Measurements from ENCODE around the gene ROCK2.

The ROCK2 gene

DNA sequence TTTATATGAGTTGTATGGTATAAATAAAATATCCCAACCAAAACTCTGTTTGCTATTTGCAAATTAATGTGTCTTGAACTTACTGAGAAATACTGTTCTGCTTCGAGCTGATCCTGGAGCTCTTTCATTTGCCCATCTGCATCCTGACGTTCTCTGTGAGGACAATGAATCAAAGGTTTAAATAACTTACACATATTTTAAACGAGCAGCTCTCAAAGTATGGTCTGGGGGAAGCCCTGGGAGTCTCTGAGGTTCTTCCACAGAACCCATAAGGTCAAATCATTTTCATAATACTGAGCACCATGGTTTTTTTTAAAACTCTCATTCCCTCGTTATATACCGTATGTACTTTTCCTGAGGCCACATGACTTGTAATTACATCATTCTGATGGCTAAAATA, 142.5 kb downstream of the ROCK2 start:
- Mint-ChIP-seq H3K9me3 (no peaks in the 10 kb centered on the region), H3K4me3 (no peak overlapping the region), H3K27ac (no peak overlapping the region), H3K4me1 (no peaks in the 10 kb centered on the region), H3K27me3 (ENCODE audit: low read depth, poor library complexity) (no peaks in the 10 kb centered on the region), H3K36me3 (ENCODE audit: low read depth) (peaks cover 45% of the 10 kb centered on the region)
- DNase-seq, result no peak
- TF ChIP-seq, protein P1, sequence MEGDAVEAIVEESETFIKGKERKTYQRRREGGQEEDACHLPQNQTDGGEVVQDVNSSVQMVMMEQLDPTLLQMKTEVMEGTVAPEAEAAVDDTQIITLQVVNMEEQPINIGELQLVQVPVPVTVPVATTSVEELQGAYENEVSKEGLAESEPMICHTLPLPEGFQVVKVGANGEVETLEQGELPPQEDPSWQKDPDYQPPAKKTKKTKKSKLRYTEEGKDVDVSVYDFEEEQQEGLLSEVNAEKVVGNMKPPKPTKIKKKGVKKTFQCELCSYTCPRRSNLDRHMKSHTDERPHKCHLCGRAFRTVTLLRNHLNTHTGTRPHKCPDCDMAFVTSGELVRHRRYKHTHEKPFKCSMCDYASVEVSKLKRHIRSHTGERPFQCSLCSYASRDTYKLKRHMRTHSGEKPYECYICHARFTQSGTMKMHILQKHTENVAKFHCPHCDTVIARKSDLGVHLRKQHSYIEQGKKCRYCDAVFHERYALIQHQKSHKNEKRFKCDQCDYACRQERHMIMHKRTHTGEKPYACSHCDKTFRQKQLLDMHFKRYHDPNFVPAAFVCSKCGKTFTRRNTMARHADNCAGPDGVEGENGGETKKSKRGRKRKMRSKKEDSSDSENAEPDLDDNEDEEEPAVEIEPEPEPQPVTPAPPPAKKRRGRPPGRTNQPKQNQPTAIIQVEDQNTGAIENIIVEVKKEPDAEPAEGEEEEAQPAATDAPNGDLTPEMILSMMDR (IDR thresholded peaks at IDR 0.05), result no peak

DNA sequence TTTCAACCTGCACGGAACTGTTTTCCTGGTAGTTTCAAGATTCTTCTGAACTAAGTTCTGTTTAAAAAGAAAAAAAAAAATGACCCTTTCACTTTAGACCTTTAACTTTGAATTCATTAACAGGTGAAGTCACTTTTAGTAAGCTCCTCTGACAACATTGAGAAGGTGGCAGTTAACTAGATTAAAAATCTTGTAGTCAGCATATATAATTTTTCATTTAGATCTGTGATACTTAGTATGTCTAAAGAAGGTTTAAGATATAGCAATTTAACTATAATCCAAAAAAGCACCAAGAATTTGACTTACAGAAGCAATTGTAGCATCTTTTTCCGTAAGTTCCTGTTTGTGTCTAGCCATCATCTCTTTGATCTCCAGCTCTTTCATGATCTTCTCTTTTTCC, 143.8 kb downstream of the ROCK2 start:
- no peaks in the 10 kb centered on the region for H3K4me1 Mint-ChIP-seq
- H3K36me3 Mint-ChIP-seq (ENCODE audit: low read depth), result peaks cover 56% of the 10 kb centered on the region
- TF ChIP-seq, protein P1 (IDR thresholded peaks at IDR 0.05), result no peak
- H3K9me3 Mint-ChIP-seq, result no peaks in the 10 kb centered on the region
- H3K27ac Mint-ChIP-seq, result no peak overlapping the region
- DNase-seq, result no peak
- no peak overlapping the region for H3K4me3 Mint-ChIP-seq
- no peaks in the 10 kb centered on the region for H3K27me3 Mint-ChIP-seq (ENCODE audit: low read depth, poor library complexity)

DNA sequence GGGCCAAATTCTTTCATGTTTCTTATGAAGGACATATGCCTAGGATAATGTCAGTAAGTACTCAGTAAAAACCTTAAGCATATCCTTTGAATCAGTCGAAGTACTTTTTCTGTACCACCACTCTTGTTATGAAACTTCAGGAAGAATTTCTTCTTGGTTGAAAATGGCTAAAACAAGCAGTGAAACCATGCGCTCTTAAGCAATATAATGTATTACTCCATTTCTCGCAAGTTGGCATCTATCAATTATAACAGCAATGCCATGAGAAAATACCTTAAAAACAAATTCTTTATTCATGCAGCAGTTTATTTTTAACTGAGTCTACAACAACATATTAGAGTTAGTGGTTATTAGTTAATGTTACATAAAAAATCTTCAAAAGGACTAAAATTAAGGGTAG, 148.2 kb downstream of the ROCK2 start:
- peaks cover 50% of the 10 kb centered on the region for H3K36me3 Mint-ChIP-seq (ENCODE audit: low read depth)
- no peak overlapping the region for H3K4me3 Mint-ChIP-seq
- H3K4me1 Mint-ChIP-seq, result no peaks in the 10 kb centered on the region
- H3K27ac Mint-ChIP-seq, result peak overlapping the region; percentile 86
- TF ChIP-seq, protein P1 (IDR thresholded peaks at IDR 0.05), result no peak
- H3K9me3 Mint-ChIP-seq, result no peaks in the 10 kb centered on the region
- H3K27me3 Mint-ChIP-seq (ENCODE audit: low read depth, poor library complexity), result no peaks in the 10 kb centered on the region
- no peak for DNase-seq

DNA sequence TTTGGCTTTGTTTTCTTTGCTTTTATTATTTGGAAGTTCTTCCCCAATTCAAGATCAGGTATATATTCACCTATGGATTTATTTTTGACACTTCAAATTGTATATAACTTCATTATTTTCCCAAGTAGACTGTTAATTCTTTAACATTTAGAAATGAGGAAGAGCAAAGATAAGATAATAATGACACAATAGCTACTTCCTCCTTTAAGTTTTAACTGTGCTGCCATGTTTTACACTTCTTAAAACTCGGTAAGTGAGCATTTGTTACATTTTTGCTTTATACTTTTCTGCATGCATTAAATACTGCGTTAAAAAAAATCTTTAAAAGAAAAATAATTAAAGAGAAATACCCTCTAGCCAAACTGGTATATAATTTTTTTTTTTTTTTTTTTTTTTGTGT, 156.7 kb downstream of the ROCK2 start:
- DNase-seq, result no peak
- TF ChIP-seq, protein P1 (IDR thresholded peaks at IDR 0.05), result no peak
- peaks cover 50% of the 10 kb centered on the region for H3K36me3 Mint-ChIP-seq (ENCODE audit: low read depth)
- no peak overlapping the region for H3K27ac Mint-ChIP-seq
- H3K4me1 Mint-ChIP-seq, result no peaks in the 10 kb centered on the region
- H3K9me3 Mint-ChIP-seq, result no peaks in the 10 kb centered on the region
- H3K4me3 Mint-ChIP-seq, result no peak overlapping the region
- no peaks in the 10 kb centered on the region for H3K27me3 Mint-ChIP-seq (ENCODE audit: low read depth, poor library complexity)

DNA sequence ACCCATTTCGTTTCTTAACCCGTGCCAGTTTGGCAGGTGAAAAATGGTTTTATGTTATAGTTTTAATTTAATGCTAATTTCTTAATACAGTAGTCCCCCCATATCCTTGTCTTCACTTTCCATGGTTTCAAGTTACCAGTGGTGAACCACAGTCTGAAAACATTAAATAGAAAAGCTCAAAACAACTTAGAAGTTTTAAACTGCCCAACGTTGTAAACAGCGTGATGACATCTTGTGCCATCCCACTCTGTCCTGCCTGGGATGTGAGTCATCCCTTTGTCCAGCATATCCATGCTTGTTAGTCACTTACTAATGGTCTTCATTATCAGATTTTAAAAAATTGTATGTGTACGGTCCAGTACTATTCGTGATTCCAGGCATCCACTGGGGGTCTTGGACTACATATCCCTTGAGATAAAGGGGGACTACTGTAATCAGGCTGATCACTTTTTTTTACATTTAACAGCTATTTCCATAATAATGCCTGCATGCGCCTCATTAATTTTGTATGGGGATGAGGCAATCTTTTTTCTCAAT, 157.3 kb downstream of the ROCK2 start:
- Mint-ChIP-seq H3K4me1 (no peaks in the 10 kb centered on the region), H3K36me3 (ENCODE audit: low read depth) (peaks cover 49% of the 10 kb centered on the region), H3K9me3 (no peaks in the 10 kb centered on the region), H3K27ac (peak overlapping the region; percentile 53), H3K4me3 (no peak overlapping the region), H3K27me3 (ENCODE audit: low read depth, poor library complexity) (no peaks in the 10 kb centered on the region)
- TF ChIP-seq, protein P1 (IDR thresholded peaks at IDR 0.05), result no peak
- no peak for DNase-seq

DNA sequence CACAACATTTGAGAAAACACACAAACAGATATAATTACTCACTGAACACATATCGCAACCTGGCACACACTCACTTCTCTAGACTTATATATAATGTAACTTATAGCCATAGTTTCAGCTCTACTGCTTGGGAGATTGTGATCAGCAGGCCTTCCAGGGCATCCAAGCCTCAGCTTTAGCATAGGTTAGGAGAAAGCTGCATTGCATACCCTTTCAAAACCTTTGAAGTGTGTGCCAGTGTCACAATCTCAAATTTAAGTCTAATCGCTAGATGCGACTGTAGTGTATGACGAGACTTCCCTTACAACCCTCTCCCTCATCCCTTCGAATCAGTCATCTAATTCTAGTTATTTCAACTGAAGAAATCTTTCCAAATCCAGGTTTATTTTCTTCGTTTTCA, 158.3 kb downstream of the ROCK2 start:
- Mint-ChIP-seq H3K9me3 (no peaks in the 10 kb centered on the region), H3K27ac (peak overlapping the region; percentile 53), H3K36me3 (ENCODE audit: low read depth) (peaks cover 50% of the 10 kb centered on the region), H3K27me3 (ENCODE audit: low read depth, poor library complexity) (no peaks in the 10 kb centered on the region), H3K4me1 (no peaks in the 10 kb centered on the region), H3K4me3 (no peak overlapping the region)
- TF ChIP-seq, protein P1 (IDR thresholded peaks at IDR 0.05), result no peak
- no peak for DNase-seq

All from nephron progenitor cell (in vitro differentiated cells).